GM18498 (cell line): ENCODE results near the gene PTK6.
A peak's percentile ranks its signal among the peaks of the same experiment; 100 is the strongest.

Experiments
- ATAC-seq: cut with Tn5 transposase; IDR thresholded peaks from one replicate; pipeline ENCODE4 v1.9.1; 2021; ENCODE audit warnings: mild to moderate bottlenecking, moderate library complexity; ENCODE audit not compliant: unreplicated experiment

Gene PTK6

DNA sequence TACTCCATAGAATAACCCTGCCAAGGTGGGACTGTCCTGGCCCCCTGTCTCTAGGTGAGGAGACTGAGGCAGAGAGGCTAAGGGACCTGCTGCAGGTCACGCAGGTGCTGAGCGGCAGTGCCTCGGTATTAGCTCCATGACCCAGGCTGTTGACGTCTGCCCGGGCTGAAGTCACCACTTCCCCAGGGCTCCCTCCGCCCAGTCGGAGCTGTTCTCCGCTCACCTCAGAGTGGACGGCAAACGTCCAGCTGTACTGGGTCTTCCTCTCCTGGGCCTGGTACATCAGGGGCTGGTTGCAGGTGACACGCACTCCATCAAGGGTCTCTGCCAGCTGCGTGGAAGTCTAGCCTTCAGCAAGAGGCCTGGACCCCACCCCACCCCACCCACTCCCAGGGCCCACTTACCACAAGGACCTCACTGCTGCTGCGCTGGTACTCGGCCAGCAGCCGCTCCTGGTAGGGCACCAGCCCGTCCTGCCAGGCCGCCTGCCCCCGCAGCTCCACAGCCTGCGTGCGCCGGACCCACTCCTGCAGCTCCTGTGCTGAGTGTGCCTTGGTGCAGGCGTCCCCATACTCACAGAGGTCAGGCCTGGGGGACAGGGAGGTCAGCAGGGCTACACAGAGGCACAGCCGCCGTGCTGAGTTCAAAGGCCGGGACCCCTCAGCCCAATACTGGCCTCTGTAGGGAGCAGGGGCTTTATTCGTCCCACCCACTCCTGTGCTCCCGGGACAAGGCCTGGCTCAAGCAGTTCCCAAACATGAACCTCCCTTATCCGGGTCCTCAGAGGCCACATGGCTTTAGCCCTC, 33.3 kb upstream of the PTK6 start:
- no peak for ATAC-seq

GRCh38 chr20:63568986-63569949, 32.1 kb upstream of the PTK6 start:
- no peak for ATAC-seq

DNA sequence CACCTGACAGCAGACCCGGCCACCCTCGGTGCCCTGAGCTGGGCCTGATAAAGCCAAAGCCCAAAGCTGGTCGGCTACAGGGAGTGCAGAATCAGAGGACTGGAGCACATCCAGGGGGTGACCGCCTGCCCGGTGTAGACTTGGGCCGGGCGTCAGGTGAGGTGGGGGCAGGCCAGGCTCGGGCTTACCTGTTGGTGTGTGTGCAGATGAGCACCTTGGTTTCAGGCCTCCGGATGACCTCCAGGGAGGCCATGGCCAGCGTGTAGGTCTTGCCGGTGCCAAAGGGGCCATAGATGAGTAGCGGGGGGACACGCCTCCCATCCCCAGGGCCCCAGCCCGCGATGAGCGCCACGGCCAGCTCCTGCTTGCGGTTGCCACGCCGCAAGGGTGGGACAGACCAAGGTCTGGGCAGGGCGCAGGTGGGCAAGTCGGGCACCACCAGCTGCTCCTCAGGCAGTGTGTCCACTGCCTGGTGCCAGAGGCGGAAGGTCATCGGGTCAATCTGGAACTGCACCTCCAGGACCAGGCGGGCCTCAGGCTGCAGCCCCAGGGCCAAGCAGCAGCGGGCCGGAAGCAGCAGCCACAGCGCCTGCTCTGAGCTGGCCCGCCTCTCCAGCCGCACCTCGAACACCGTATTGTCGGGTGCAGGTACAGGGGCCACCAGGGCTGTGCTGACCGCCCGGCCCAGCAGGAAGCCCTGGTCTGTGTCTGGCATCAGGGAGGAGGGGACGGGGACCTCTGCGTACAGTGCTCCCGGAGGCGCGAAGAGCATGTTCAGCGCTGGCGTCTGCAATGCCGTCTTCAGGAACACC, 31.2 kb upstream of the PTK6 start:
- peak; percentile 32 for ATAC-seq

DNA sequence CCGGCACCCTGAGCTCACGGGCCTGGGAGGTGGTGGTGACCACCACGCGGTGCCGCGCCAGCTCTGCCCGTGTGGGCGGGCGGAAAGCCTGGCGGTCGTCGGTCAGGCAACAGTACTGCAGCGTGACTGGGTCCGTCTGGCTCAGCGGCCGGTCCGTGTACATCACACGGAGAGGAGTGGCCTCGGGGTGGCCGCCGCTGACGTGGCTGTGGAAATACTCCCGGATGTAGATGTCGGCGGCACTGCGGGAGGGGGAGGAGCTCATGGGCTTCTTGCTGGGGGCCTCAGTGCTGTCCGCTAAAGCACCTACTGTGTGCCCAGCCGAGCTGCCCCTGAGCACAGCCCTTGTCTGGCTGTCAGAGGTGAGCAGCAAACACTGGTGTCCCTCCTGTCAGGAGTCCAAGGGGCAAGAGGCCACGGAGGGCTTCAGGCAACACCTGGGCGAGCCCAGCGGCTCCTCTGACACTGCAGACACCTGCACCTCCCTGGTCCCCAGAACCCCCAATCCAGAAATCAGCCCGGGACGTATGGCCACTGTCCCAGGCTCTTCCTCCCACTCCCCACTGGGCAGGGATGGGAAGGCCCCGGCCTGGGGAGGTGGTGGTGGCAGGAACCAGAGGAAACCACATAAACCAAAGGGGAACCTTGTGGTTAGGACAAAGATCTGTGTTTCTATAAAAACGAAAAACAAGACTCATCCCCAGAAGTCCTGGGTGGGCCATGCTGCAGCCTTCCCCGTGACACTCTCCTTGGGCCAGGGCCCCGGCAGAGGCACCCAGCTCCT, 30.4 kb upstream of the PTK6 start:
- peak; percentile 67 for ATAC-seq

GRCh38 chr20:63567136-63567385, 29.9 kb upstream of the PTK6 start:
- no peak for ATAC-seq

DNA sequence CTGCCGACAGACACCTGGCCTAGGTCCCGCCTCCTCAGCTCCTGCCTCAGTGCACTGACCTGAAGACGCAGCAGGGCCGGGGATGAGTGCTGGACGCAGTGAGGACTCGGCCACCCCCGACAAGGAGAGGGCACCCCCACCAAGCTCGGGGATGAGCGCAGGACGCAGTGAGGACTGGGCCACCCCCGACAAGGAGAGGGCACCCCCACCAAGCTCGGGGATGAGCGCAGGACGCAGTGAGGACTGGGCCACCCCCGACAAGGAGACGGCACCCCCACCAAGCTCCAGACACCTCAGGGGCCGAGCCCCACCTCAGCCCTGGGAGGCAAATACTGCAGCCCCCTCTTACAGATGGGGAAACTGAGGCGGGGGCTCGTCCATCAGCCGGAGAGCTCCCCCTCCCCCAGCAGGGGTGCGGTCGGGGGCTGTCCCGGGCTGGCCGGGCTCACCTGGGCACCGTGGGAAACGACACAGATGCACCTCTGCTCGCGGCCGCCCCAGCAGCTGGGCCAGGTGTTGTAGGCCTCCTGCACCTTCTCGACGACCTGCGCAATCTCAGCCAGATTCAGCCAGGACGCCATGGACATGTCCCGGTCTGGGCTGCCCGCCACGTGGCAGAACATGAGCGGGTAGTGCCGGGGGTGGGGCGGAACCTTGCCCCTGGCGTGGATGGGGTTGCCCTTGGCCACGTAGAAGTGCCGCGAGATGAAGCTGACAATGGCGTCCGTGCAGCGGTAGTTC, 29.4 kb upstream of the PTK6 start:
- ATAC-seq = no peak

DNA sequence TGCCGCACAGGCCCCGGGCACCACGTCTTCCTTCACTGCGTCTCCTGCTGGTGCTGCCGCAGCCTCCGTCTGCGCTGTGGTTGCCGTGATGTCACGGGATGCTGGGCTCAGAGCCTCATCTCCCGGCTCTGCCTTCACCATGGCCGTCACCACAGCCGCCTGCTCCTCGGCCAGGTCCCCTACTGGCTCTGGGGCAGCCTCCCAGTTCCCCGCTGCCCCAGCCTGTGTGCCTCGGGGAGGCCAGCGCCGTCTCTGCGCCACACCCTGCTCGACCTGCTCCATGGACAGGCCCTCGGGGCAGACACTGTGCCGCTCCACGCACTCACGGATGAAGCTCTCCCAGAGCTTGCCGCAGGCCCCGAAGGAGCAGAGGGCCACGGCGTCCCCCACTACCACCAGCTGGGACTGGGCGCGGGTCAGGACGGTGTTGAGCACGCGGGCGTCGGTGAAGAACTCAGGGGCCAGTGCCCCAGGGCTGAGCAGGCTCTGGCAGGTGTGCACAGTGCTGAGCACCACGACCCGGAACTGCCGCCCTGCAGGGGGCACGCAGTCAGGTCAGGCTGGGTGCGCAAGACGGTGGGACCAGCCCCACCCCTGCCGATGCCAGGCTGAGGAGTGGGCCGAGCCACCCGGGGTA, 28.6 kb upstream of the PTK6 start:
- no peak for ATAC-seq

GRCh38 chr20:63565021-63565698, 28.0 kb upstream of the PTK6 start:
- no peak for ATAC-seq

DNA sequence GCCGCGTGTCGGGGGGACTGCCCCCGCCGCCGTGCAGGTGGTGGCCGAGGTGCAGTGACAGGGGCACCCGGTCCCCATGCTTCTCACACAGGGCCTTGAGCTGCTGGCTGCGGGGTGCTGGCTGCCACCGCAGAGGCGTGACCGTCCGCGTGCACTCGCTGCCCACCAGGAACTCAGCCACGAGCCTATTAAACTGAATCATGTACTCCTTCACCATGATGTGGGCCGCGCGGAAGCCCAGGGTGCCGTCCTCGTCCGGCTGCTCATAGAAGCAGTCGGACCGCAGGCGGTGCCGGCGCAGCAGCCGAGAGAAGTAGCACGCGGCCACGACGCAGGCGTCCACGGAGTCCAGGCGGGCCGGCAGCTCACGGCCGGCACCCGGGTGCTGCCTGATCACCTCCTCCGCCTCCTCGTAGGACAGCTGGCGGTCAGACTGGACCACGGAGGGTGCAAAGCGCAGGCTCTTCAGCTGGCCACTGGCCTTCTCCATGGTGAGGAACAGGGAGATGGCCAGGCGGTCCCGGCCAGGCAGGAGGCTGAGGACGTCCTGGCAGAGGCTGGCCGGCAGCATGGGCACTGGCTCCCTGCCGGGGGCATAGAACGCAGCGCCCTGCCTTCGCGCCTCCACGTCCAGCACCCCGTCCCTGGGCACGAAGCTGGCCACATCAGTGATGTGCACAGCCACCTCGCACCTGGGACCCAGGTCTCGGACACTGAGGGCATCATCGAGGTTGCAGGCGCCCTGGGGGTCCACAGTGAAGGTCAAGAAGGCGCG, 27.0 kb upstream of the PTK6 start:
- no peak for ATAC-seq

DNA sequence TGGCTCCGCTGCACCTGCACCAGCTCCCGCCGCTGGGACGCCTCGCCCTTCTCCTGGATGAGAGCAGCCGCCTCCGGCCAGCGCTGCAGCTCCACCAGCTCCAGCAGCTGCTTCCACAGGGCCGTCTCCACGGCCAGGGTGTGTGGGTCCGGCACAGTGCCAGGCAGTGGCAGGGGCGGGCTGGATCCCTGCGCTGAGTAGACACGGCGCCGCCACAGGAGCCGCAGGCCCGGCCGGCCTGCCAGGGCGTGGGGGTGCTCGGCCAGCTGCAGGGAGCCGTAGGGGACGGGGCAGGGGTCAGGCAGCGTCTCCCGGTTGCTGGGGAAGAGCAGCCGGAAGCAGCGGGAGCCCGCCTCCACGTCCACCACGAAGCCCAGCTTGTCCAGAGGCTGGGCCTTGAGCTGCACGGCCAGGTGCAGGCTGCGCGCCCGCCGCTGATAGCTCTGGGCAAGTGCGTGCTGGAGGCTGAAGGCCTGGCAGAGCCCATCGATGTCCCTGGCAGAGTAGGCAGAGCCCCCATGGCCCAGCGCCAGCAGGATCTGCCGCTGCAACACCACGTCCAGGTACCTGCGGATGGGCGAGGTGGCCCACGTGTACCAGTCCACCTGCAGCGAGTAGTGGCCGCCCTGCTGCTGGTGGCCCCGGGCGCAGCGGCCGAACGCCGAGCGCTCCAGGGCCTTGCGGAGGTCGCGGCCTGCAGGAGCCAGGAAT, 26.2 kb upstream of the PTK6 start:
- no peak for ATAC-seq

DNA sequence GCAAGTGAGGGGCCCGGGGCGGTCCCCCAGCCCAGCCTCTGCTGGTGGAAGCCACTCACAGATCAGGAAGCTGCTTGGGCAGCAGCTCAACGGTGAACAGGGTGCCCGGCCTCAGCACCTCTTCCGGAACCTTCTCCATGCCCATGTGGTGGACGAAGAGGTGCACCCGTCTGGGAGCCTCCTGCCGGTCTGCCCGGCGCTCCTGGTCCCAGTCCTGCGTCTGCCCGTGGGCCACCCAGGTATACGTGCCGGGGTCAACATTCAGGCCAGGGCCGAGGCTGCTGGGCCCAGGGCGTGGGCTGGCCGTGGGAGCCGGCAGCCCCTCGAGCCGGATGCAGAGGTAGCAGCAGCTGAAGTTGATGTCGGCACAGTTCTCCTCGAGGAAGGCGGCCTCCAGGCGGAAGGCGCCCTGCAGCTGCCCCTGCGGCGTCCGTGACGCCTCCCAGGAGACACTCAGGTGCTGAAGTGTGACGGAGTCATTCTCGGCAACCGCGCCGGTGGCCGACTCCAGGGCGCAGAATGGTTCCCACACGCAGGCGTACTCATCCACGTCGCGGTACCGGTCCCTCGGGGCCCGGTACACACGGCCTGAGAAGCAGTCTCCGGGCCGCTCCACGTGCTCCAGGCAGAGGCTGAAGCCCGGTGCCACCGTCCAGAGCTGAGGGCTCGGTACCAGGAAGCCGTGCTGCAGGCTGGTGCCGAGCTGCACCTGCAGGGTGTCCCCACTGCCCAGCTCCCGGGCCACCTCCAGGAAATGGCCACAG, 25.5 kb upstream of the PTK6 start:
- ATAC-seq = no peak

DNA sequence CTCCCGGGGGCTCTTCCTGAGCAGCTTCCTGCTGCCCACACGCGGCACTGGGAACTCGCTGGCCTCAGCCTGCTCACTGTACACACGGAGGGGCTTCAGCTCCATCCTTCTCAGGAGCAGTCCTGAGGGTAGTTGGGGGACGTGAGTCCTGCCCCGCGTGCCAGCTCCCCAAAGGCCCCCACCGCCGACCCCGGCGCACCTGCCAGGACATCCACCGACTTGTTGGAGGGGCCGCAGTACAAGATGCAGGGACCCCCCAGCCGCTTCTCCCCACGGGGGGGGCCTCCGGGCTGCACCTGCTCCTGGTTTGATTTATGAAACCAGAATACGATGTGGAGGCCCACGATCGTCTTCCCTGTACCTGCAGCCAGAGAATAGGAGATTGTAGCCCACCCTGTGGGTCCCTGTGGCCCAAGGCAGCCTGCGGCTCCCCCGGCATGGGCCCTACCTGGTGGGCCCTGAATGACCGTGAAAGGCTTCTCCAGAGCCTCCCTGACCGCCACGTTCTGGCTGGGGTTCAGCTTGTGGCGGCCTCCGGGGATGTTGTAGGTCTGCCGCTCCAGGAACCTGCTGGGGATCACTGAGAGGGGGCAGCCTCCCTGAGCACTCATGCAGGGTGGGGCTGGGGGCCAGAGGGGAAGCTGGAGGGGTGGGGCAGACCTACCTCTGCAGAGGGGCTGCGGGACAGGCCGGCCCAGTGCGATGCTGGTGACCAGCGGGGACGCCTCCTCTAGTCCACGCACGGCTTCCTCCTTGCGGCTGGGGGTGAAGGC, 24.6 kb upstream of the PTK6 start:
- ATAC-seq = no peak

- no peak for ATAC-seq
Observed at GRCh38 chr20:63560856-63561609, 23.9 kb upstream of the PTK6 start.

DNA sequence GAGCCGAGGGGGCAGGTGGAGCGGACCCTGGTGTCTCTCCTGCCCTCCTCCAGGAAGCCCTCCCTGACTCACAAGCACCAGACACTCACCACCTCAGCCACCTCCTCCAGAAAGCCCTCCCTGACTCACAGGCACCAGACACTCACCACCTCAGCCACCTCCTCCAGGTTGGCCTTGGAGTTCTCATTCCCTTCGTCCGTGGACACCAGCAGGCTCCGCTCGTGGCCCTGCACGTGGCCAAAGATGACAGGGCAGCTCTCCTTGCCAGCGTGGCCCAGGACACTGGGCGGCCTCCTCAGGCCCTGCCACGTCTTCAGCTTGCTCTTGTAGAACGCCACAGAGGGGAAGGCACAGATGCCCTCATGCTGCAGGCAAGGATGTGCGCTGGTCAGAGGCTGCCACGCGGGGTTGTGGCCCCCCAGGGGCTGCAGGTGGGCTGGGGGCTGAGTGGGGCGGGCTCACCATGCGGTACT, 23.2 kb upstream of the PTK6 start:
- no peak for ATAC-seq
